Heart right ventricle (tissue), 16 donors: ENCODE results near the gene E2F1. TPM values are rescaled to one million over a fixed set of nuclear protein-coding genes. Genes with fewer than 3 reads are reported as not detected.
A peak's percentile ranks its signal among the peaks of the same experiment; 100 is the strongest.

Experiments used
- ATAC-seq, 8 donors: fragments of 200-7000 bp; cut with Tn5 transposase; one replicate each; pipeline ENCODE4 v1.9.1; 2020; ENCODE audit warnings: mild to moderate bottlenecking in 8 of 8, moderate library complexity in 8 of 8, moderate number of reproducible peaks in 1 of 8
- DNase-seq, 2 donors: peaks; one replicate each; pipeline ENCODE4 v3.0.0-alpha.2; 2020
- H3K27ac ChIP-seq, 10 donors: fragments of 200-600 bp; sonication (generic) in 2 of 10; one replicate each; pipeline versions ENCODE4 v1.5.0 to v1.8.0; 2020 to 2022; ENCODE audit warnings: mild to moderate bottlenecking in 3 of 10
- H3K27me3 ChIP-seq, 7 donors: fragments of 200-600 bp; one replicate each; pipeline ENCODE4 v1.8.0; 2021 to 2022; ENCODE audit warnings: mild to moderate bottlenecking in 2 of 7
- H3K36me3 ChIP-seq, 9 donors: fragments of 200-600 bp; sonication (generic) in 1 of 9; one replicate each; pipeline versions ENCODE4 v1.5.0 to v1.8.0; 2020 to 2022; ENCODE audit warnings: mild to moderate bottlenecking in 2 of 9
- H3K4me1 ChIP-seq, 9 donors: fragments of 200-600 bp; sonication (generic) in 1 of 9; one replicate each; pipeline versions ENCODE4 v1.5.0 to v1.8.0; 2020 to 2022; ENCODE audit warnings: mild to moderate bottlenecking in 4 of 9
- H3K4me3 ChIP-seq, 10 donors: fragments of 200-600 bp; sonication (generic) in 2 of 10; one replicate each; pipeline versions ENCODE4 v1.5.0 to v1.8.0; 2020 to 2022; ENCODE audit warnings: mild to moderate bottlenecking in 7 of 10, moderate library complexity in 2 of 10
- H3K9me3 ChIP-seq, 11 donors: fragments of 200-600 bp in 10 of 11; sonication (generic) in 2 of 11; one replicate each; pipeline versions ENCODE4 v1.5.0 to v1.8.0; 2013 to 2022; ENCODE audit warnings: mild to moderate bottlenecking in 2 of 11, control low read depth in 1 of 11, moderate library complexity in 1 of 11
- CTCF ChIP-seq, 9 donors: fragments of 200-600 bp; sonication (generic) in 2 of 9; IDR thresholded peaks; one replicate each; pipeline versions ENCODE4 v1.5.0 to v1.8.0; 2021 to 2022; ENCODE audit warnings: antibody characterized with exemption in 9 of 9, mild to moderate bottlenecking in 5 of 9, moderate library complexity in 1 of 9
- WGBS, 2 donors: extraction: QIAGEN DNeasy Blood & Tissue Kit; methylation state at CpG; one replicate each; pipeline ENCODE4 v1.1.7; 2013; ENCODE audit warnings: inconsistent platforms in 1 of 2; 5-methylcytosine and 5-hydroxymethylcytosine counted together
- intact Hi-C, 10 donors: fragments of 100-400 bp; cut with DNase I; formaldehyde crosslinking; loops; one replicate each; pipeline versions ENCODE4 v1.11.1 to v1.14.2; 2022
- polyA plus RNA-seq, 2 donors: library from polyadenylated mRNA; stranded (reverse); fragments of 200-250 nt; gene quantifications; one replicate each; pipeline ENCODE4 v1.2.3, GENCODE V29; 2013
- total RNA-seq, 10 donors: library from RNA; stranded (reverse); fragmentation: NEBNext Ultra II Directional in 3 of 10; extraction: Animal tissue kit (Norgen Biotek cat#: 25700) in 3 of 10; gene quantifications; one replicate each; pipeline versions ENCODE4 v1.2.1 to v1.2.4, GENCODE V29; 2021 to 2023
- donor health status: Arrhythmogenic right ventricular cardiomyopathy.
- donor health status: ischemic (EF 13 %, LVEDD 7.1; RV severe dilation, severe dysfunction).
- donor health status: healthy with polysubstance abuse.
- donor health status: DM: no; HTN: yes; CAD: no.
- donor health status: DM: no; HTN: no; CAD: no.
- donor health status: ischemic (EF 25% LVEDD 6.9; RV normal size, moderate dysfunction).
- donor health status: ischemic (EF 25% LVEDD 5.7; RV mildly dilated, moderate dysfunction).
- donor health status: healthy.
- donor health status: DM: yes; HTN: yes; CAD: no.
- donor health status: Ischemic cardiomyopathy.
- donor health status: ischemic (EF 35%, LVEDD 5.7; RV mildly dilated, moderate dysfunction).
- donor health status: nonischemic (EF 11% LVEDD 7.7; RV severe dilation, severe dysfunction).
- donor health status: DM: yes; HTN: yes; CAD: no.
- donor health status: PGD.
- donor health status: ischemic (EF 29% LVEDD 5.4; RV normal size, mild dysfunction).
- donor health status: nonischemic (EF 23%, LVEDD 6.1; RV moderate dilation, normal function).

E2F1 gene
- total and polyA plus RNA-seq, 12 donors: 0.44 to 3.4 (median 1.2) TPM

- TF ChIP-seq CTCF (IDR thresholded peaks at IDR 0.05): peak; percentile 88 to 93 (median 91)
- peak; percentile 83 to 91 (median 88) for ATAC-seq
- no peaks in the 10 kb centered on the region for H3K27me3 ChIP-seq
- DNase-seq: peak; percentile 88 to 91
- H3K4me1 ChIP-seq: peaks cover 3 to 31% (median 23%) of the 10 kb centered on the region in 9 donors
- intact Hi-C loops: loop anchor here in 5 of 10 donors (5.0 to 10.0 kb wide), 5 partner anchors 44 to 274 kb away; partner anchors contain the start of genes E2F1 (in 1 of the 5), NECAB3 (in 1 of the 5) and RALY (in 1 of the 5)
- peak within 1 kb of the TSS; percentile 90 to 98 (median 95) for H3K27ac ChIP-seq
- H3K9me3 ChIP-seq: peaks cover 0 to 17% (median 11%) of the 10 kb centered on the region in 11 donors
- 1 to 3% methylated on average over 33 to 57 of the region's 57 CpGs for WGBS, 2 donors
- peak within 1 kb of the TSS; percentile 33 to 81 (median 68) for H3K4me3 ChIP-seq
- peaks cover 0 to 5% (median 0%) of the 10 kb centered on the region in 9 donors for H3K36me3 ChIP-seq
Observed at GRCh38 chr20:33731693-33732165, 45.5 kb upstream of the E2F1 start, which contains the start of gene ZNF341. ZNF341 (plus strand) TSS chr20:33731996; CDS start chr20:33732022, 26 bp downstream.

GRCh38 chr20:33730946-33731692, 44.9 kb upstream of the E2F1 start:
- intact Hi-C loops: loop anchor here in 5 of 10 donors (5.0 to 10.0 kb wide), 5 partner anchors 44 to 274 kb away; partner anchors contain the start of genes E2F1 (in 1 of the 5), NECAB3 (in 1 of the 5) and RALY (in 1 of the 5)
- H3K9me3 ChIP-seq: peaks cover 0 to 10% (median 5%) of the 10 kb centered on the region in 11 donors
- 78 to 81% methylated on average over 18 of the region's 18 CpGs for WGBS, 2 donors
- peak overlapping the region; percentile 25 to 81 (median 68) for H3K4me3 ChIP-seq
- peaks cover 3 to 31% (median 23%) of the 10 kb centered on the region in 9 donors for H3K4me1 ChIP-seq
- DNase-seq (no peak), ATAC-seq (peak in 4 of 8 donors; percentile 1 to 24 (median 4))
- no peaks in the 10 kb centered on the region for H3K27me3 ChIP-seq
- peak overlapping the region; percentile 90 to 98 (median 95) for H3K27ac ChIP-seq
- H3K36me3 ChIP-seq: no peaks in the 10 kb centered on the region
- TF ChIP-seq CTCF (IDR thresholded peaks at IDR 0.05): no peak

GRCh38 chr20:33729101-33729500, 42.9 kb upstream of the E2F1 start:
- peaks cover 3 to 24% (median 23%) of the 10 kb centered on the region in 9 donors for H3K4me1 ChIP-seq
- no peaks in the 10 kb centered on the region for H3K27me3 ChIP-seq
- DNase-seq (no peak), ATAC-seq (no peak)
- WGBS, 2 donors: 75 to 81% methylated on average over 4 of the region's 4 CpGs
- no peak overlapping the region for H3K4me3 ChIP-seq
- intact Hi-C loops: no loop called here
- no peaks in the 10 kb centered on the region for H3K36me3 ChIP-seq
- H3K9me3 ChIP-seq: no peaks in the 10 kb centered on the region
- H3K27ac ChIP-seq: no peak overlapping the region
- TF ChIP-seq CTCF (IDR thresholded peaks at IDR 0.05): no peak

DNA sequence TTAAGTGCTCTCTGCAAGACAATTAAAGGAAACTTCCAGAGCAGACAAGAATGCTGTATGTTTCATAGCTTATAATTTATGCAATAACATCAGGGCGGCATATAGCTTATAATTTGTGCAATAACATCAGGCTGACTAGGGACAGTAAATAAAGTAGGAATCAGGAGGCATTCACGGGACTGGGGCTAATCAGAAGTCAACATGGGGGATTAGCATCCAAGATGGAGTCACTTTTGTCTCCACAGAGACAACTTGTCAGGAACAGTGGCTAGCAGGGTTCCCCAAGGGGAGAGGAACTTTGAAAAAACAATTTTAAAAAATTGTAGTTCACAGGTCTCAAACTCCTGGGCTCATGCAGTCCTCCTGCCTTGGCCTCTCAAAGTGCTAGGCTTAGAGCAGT, 42.3 kb upstream of the E2F1 start:
- Histone ChIP-seq H3K27ac (no peak overlapping the region), H3K27me3 (no peaks in the 10 kb centered on the region), H3K4me1 (peaks cover 3 to 18% (median 16%) of the 10 kb centered on the region in 9 donors), H3K9me3 (no peaks in the 10 kb centered on the region), H3K36me3 (no peaks in the 10 kb centered on the region), H3K4me3 (no peak overlapping the region)
- no peak for DNase-seq
- intact Hi-C loops: no loop called here
- ATAC-seq: no peak
- TF ChIP-seq CTCF (IDR thresholded peaks at IDR 0.05): no peak
- WGBS, 2 donors: 88 to 90% methylated on average over 2 of the region's 2 CpGs
